CD4-positive, alpha-beta T cell treated with Interleukin-2 at 100 ng/mL for 4 hours (primary cell): ENCODE measurements around the gene MKS1.

Source experiments
- DNase-seq: peaks from one replicate; pipeline ENCODE4 v3.0.0-alpha.2; 2020; ENCODE audit warnings: low spot score

The MKS1 gene

GRCh38 chr17:58219007-58219788, at the start of gene MKS1:
Gene MKS1 (minus strand): TSS chr17:58219255. CDS start chr17:58219230, 25 bp downstream.
- DNase-seq, result peak; percentile 96

DNA sequence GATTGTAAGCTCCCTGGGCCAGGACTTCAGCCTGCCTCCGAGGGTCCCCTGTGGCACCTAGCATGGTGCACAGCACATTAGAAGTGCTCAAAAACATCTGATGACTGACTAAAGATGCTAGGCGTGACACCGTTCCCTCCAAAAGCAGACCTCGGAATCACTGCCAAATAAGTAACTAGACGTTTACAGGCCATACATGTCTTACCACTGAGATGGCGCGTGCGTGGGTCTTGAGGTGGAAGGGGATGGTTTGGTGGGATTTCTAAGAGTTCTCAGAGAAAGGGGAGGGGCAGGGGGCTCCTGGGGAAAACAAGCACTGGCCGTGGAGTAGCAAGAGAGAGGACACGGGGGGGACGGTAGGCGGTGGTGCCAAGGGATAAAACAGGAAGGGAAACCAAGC, 49.3 kb upstream of the MKS1 start:
- no peak for DNase-seq

DNA sequence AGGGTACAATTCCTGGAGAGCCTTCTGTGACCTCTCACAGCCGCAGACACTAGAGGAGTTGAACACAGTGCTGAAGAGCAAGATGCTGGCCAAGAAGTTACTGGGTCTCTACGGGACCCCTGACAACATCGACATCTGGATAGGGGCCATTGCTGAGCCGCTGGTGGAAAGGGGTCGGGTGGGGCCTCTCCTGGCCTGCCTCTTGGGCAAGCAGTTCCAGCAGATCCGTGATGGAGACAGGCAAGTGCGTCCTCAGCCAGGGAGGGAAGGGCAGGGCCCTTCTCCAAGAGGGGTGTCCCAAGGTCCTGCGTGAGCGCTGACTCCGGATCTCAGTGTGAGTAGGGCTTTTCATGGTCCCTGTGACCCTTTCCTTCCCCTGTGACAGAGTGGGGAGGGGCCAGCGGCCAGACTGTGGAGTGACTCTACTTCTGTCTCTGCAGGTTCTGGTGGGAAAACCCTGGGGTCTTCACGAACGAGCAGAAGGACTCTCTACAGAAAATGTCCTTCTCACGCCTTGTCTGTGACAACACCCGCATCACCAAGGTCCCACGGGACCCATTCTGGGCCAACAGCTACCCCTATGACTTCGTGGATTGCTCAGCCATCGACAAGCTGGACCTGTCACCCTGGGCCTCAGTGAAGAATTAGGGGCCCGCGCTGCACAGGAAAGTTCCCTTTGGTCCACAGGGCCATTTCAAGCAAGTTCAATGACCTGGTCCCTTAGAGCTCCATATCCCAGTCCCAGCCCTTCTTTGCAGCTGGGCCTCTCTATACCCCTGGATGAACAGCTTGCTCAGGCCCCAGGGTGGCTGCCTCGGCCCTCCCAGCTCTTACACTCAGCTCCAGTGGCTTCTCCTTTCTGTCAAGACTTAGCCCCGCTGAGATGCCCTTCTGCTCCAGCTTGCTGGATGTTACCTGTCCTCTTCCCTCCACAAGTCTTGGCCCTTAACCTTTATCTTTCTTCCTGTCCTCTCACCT, 48.6 kb upstream of the MKS1 start:
- no peak for DNase-seq

GRCh38 chr17:58265902-58266875, 47.1 kb upstream of the MKS1 start:
- no peak for DNase-seq

DNA sequence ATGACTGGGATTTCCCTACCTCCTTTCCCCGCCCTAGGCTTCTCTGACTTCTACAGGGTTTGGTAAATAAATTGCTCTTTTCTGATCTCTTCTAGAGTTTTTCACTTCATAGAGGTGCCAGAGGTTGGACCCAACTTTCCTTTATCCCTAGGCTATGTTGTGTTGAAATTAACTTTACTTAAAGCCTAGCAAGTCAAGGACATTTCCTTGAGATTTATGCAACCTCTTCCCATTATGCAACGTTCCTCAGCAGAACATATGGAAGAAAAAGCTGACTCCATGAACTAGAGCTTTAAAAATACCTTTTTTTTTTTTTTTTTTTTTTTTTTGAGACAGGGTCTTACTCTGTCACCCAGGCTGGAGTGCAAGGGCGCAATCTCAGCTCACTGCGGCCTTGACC, 46.2 kb upstream of the MKS1 start:
- no peak for DNase-seq

DNA sequence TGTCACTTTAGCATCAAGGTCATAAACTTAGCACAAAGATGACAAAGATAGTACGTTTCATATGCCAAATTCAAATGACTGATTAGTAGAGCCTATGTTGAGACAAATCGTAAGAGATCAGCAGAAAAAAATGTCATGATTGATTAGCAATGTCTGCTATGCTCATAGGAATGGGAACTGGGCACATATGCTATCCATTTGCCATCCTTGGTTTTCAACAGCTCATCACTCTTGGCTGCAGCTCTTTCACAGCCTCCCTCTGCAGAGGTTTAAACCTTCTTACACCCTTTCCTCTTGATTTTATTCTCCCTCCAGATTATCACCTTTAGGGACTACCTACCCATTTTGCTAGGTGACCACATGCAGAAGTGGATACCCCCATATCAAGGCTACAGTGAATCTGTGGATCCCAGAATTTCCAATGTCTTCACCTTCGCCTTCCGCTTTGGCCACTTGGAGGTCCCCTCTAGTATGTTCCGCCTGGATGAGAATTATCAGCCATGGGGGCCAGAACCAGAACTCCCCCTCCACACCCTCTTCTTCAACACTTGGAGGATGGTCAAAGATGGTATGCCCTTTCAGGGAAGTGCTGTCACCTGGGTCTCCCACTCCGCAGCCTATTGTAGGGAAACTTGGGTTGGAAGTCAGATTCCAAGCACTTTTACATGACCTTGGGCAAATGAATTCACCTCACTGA, 45.5 kb upstream of the MKS1 start:
- DNase-seq, result no peak

GRCh38 chr17:58263773-58264172, 44.7 kb upstream of the MKS1 start:
- DNase-seq, result no peak

- DNase-seq, result no peak
Measured at GRCh38 chr17:58262149-58262548, 43.1 kb upstream of the MKS1 start.

GRCh38 chr17:58254803-58255202, 35.7 kb upstream of the MKS1 start:
- no peak for DNase-seq

DNA sequence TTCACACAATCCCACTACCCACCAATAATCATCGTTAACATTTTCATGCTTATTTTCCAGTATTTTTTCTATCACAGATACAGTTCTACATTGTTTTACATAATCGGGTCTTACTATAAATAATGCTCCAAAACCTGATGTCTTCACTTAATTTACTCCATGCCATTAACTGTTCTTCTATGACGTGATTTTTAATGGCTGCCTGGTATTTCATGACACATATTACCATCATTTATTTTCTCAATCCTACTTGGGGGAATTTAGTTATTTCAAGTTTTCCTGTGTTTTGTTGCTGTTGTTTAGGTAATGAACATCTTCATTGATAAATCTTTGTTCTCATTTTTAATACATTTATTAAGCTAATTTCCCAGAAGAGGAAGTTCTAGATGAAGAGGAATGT, 34.0 kb upstream of the MKS1 start:
- no peak for DNase-seq

GRCh38 chr17:58252141-58252540, 33.1 kb upstream of the MKS1 start:
- DNase-seq, result no peak

GRCh38 chr17:58250344-58251011, 31.4 kb upstream of the MKS1 start:
- no peak for DNase-seq

GRCh38 chr17:58249270-58250133, 30.4 kb upstream of the MKS1 start:
- DNase-seq, result peak; percentile 74

DNA sequence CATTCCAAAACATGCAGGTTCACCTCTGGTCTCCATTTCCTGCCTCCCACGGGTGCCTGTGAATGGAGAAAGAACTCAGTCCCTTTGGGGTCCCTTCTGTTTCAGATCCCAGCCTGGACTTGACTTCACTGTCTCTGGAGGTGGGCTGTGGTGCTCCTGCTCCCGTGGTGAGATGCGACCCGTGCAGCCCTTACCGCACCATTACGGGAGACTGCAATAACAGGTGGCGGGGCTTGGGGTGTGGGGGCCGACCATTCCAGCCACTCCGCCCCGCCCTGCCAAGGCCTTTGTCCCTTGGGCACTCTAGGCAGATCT, 29.9 kb upstream of the MKS1 start:
- no peak for DNase-seq

GRCh38 chr17:58247511-58248363, 28.7 kb upstream of the MKS1 start:
- DNase-seq, result no peak

- DNase-seq, result no peak
Measured at GRCh38 chr17:58246781-58247180, 27.7 kb upstream of the MKS1 start.

GRCh38 chr17:58246104-58246740, 27.2 kb upstream of the MKS1 start:
- no peak for DNase-seq

- no peak for DNase-seq
Measured at GRCh38 chr17:58245428-58246103, 26.5 kb upstream of the MKS1 start.
